GM18870 (cell line): ENCODE data around the gene RAB11FIP3.
"Not testable (repeated sequence)": the region's sequence is repeated elsewhere in the genome, so short reads cannot be mapped to it uniquely, and the experiment has no call there.

Experiments
- ATAC-seq: cut with Tn5 transposase; IDR thresholded peaks from one replicate; pipeline ENCODE4 v1.9.1; 2021; ENCODE audit warnings: moderate library complexity; ENCODE audit not compliant: unreplicated experiment

RAB11FIP3 gene

DNA sequence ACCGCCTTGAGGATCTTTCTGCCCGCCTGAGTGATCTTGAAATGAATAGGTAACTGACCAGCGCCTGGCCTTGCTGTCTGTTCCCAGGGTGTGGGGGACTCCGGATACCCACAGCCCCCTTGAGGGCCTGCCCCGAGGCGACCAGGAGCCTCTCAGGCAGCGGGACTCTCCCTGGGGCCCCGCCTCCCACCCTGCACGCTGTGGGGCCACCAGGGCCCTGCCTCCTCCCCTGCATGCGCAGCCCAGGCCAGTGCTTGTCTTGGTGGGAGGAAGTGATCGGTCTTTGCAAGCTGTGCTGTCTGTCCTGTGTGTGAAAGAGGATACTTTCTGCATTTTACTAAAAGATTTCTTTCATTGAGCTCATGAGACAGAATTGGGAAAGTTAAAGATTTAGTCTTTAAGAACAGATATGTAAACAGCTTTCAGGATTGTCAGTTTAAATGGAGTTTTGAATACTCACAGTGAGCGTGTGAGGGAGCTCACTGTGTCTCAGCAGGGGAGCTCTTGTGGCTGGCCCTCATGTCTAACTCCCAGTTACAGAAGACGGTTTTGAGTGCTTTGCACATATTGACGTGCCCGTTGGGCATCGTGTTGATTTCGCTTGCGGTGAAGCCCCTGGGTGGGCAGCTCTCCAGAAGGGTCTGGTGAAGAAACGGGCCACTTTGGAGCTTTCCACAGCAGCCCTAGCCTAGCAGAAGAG, 65.9 kb downstream of the RAB11FIP3 start:
- ATAC-seq: no peak

GRCh38 chr16:492211-492875, 66.9 kb downstream of the RAB11FIP3 start:
- no peak for ATAC-seq

- ATAC-seq: not testable (repeated sequence)
Measured at GRCh38 chr16:494676-495075, 69.2 kb downstream of the RAB11FIP3 start.

DNA sequence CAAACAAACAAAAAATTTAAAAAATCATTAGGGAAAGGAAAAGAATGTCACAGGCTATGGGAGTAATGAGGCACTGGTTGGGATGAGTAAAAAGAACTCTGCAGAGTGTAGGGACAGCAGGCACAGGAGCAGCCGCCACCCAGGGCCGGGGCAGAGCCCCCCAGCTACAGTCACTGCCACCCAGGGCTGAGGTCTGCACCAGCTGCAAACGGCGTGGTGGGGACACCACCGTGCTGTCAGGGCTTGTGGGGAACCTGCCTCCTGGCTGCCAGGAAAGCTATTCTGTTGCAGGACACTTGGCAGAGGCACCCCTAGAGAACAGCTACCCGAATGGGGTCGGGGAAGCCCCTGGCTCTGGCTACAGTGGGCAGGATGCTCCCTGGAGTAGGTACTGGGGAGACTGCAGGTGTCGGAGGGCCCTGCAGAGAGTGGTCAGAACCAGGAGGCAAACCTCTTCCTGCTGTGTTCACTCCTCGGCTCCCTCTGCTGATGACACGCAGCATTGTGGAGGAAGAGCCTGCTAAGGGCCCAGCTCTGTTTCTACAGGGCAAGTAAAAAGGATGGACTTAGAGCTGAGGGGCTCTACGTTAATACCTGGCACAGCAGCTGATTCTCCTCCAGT, 69.8 kb downstream of the RAB11FIP3 start:
- no peak for ATAC-seq

DNA sequence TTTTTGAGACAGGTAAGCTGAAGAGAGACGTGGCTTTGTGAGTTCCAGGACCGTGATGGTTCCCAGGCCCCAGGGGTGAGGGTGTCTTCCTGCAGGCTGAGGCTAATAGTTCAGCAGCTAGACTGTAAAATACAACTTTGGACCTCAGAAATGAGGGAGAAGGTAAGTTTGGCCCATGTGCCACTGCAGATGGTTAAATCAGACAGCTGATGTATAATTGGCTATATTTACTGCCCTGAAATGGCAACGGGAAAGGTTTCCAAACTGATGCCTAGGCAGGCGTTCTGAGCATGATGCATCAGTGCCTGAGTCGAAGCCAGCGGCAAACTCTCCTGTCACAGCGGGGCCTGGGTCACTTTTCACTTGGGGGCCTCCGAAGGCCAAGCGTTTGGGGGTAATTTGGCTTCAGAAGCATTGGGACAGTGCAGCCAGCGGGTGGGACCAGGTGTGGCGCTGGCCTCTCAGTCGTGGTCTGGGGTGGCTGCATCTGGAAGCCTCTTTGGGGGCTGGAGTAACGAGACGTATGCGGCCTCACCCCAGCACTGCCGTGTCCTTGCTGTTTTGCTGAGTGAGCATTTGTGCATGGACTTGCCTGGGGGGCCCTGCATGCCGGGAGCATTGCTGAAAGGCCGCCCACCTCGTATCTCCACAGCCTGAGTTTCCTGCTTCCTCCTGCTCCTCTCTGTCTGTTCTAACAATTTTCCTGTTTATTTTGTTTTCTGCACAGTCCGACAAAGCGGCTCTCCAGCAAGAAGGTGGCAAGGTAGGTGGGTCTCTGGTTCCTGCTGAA, 70.8 kb downstream of the RAB11FIP3 start:
- no peak for ATAC-seq

DNA sequence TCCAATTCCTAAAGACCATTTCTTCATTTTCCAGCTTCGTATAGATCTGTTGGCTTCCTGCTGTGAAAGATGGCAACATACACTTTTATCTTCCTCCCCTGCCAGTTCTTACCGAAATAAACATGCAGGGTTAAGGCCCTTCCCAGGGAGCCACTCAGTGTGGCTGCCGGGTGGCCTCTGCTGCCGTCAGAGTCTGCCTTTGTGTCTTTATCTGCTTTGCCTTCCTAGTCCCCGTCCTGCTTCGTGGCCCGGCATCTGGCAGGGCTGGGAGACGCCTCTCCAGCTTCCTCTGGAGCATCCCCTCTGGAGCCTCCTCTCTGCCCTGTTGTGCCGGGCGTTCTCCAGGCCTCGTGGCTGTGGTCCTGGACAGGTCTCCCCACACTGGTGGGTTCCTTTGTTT, 71.8 kb downstream of the RAB11FIP3 start:
- no peak for ATAC-seq

- no peak for ATAC-seq
Measured at GRCh38 chr16:499924-500323, 74.5 kb downstream of the RAB11FIP3 start.

DNA sequence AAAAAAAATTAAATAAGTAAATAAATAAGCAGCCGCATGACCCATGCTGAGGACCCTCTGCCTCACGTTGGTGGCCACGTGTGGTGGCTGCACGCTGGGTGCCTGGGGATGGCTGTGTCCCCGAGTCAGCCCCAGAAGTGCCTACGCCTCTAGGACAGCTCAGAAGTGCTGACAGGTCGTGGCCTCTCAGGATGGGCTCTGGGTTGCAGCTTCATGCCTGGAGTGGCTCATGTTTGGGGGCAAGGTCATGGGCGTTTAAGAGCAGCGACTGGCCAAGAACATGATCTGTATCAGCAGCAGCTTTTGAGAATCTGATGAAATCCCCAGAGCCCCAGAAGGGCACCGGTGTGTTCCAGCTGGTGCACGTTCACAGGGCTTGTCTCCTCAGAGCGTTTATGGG, 75.3 kb downstream of the RAB11FIP3 start:
- ATAC-seq: no peak

DNA sequence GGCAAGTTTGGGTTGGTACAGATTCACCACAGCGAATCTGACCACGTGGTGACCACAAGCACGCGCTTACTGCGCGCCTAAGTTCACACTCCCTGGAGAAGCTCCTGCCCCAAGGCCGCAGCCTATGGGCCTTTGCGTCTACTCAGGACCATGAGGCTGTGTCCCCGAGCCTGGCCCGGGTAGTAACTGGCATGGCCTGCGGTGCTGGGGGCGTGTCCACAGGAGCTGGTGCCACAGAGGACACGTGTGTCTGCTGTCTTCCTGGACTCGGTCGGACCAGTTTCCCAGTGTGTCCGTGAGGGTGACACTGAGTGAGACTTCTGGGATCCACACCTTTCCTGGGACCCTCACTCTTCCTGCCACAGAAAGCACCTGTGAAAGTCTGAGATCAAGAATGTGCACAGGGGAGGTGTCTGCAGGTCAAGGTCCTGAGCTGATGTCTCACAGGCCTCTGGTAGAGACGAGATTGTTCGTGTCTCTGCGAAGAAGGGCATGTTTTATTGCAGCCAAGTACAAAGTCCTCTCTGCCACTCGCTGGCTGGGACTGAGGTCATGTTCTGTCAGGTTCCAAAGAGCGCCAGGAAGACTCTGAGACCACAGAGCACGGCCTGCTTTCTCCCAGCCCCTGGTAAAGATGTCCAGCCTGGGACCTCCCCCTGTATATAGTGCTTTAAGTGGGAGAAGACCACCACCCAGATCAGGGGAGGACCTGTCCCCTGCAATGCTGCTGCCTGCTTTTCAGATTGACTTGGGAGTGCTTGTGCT, 76.9 kb downstream of the RAB11FIP3 start:
- ATAC-seq: no peak

DNA sequence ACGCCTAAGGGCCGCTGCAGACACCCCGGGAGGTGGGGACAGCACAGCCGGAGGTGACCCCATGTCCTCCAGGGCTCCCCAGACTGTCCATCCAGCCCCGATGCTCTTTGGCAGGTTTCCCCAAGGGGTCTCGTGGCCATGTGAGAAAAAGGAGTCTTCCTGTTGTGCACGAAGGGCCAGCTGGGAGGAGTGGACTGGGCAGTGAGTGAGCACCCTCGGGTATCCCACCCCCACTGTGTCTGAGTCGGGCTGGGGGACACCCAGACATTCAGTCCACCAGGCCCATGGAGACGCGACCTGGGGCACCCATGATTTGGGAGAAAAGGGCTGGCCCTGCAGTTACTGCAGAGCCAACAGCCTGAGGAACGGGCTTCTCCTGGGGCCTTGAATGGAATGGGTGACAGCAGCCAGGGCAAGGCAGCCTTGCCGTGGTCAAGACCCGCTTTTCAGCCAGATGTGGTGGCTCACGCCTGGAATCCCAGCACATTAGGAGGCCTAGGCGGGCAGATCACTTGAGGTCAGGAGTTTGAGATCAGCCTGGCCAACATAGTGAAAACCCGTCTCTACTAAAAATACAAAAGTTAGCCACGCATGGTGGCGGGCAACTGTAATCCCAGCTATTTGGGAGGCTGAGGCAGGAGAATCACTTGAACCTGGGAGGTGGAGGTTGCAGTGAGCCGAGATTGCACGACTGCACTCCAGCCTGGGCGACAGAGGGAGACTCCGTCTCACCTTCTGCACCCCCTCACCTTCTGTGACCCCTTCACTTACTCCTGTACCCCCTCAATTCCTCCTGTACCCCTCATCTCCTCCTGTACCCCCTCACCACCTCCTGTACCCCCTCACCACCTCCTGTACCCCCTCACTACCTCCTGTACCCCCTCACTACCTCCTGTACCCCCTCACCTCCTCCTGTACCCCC, 78.0 kb downstream of the RAB11FIP3 start:
- no peak for ATAC-seq

DNA sequence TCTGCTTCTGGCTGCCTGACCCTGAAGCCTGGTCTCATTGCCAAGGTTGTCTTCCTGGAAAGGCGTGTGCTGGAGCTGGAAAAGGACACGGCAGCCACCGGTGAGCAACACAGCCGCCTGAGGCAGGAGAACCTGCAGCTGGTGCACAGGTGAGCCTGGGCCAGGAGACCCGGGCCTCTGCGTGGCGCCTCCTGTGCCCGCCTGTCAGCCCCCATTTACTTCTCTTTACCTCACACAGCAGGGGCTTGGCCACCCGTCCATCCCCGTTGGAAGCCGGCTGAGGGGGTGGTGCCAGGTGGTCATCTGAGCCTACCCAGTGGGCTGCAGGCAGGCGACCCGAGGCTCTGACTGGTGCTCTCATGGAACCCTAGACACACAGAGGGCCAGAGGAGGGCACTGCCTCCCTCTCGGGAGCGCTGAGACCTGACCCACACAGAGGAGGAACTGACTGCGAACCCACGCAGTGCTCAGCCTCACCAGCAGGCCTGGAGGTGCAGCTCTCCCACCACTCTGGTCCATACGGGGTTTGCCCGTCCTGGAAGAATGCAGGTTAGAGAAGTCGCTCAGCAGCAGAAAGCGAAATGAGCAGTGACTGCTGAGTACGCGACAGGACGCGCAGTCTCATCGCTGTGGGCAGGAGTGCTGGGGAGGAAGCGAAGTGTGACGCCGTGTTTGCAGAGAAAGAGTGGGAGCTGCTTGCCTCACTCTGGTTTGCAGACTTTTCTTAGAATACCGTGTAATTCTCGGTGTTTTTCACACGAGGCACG, 80.2 kb downstream of the RAB11FIP3 start:
- no peak for ATAC-seq

- no peak for ATAC-seq
Measured at GRCh38 chr16:506246-506546, 80.7 kb downstream of the RAB11FIP3 start.

DNA sequence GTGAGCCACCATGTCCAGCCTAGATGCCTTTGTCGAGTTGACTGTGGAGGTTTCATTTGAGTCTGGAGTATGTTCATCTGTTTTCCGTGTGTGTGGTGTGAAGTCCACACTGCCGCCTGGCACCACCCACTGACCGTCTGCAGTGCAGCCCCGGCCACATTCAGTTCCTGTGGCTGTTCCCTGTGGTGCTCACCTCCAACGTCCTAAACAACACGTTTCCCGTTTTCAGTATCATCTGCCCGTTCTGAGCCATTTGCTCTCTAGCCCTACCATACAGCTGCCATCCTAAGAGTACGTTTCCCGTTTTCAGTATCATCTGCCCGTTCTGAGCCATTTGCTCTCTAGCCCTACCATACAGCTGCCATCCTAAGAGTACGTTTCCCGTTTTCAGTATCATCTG, 82.1 kb downstream of the RAB11FIP3 start:
- not testable (repeated sequence) for ATAC-seq

- no peak for ATAC-seq
Measured at GRCh38 chr16:507996-508395, 82.5 kb downstream of the RAB11FIP3 start.

DNA sequence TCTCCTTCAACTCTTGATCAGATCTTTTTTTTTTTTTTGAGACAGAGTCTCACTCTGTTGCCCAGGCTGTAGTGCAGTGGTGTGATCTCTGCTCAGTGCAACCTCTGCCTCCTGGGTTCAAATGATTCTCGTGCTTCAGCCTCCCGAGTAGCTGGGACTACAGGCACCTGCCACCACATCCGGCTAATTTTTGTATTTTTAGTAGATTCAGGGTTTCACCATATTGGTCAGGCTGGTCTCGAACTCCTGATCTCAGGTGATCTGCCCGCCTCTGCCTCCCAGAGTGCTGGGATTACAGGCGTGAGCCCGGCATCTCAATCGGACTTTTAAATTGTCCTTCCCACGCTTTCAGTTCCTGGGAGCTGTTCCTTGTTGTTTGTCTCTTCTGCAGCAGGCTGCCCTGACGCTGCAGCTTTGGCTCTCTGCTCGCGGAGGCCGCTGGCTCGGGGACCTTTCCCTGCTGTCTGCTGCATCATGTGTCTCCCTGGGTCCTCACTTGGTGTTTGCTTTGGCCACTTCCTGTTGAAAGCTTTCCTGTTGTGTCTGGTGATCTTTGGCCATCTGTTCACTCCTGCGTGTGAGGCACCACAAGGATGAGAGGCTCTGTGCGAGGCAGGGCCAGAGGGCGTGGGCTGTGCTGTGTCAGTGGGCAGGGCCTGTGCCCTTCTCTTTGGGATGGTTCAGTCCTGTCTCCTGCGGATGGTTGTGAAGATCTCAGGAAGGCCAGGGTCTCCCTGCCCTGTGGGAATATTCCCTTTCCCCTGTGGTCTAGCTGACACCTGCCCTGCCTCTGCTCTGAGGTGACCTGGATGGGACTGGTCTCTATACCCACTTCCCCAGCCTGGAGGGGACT, 83.7 kb downstream of the RAB11FIP3 start:
- no peak for ATAC-seq

GRCh38 chr16:510066-510825, 84.8 kb downstream of the RAB11FIP3 start:
- no peak for ATAC-seq

DNA sequence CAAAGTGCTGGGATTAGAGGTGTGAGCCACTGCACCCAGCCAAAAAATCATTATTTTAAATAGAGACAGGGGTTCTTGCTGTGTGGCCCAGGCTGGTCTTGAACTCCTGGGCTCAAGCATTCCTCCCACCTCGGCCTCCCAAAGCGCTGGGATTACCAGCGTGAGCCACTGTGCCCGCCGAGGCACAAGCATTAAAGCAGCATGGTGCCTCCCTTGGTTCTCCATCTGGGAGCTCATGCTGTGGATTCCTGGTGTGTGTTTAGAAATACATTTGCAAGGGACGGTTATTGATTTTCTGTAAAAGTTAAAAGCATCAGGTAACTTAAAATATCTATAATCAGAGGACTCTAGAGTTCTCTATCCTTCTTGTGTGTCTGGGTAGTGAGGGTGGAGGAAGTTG, 87.4 kb downstream of the RAB11FIP3 start:
- ATAC-seq: no peak
